Gastrocnemius medialis (tissue), 4 donors: Measurements from ENCODE around the gene DCST1.

Experiments used
- POLR2A ChIP-seq, 2 donors: fragments of 450-650 bp; IDR thresholded peaks; one replicate each; pipeline ENCODE4 v1.6.1; 2017; ENCODE audit warnings: antibody characterized with exemption in 2 of 2, mild to moderate bottlenecking in 2 of 2, moderate library complexity in 2 of 2
- TF ChIP-seq, protein P1 (sequence below), 5 experiments: fragments of 450-650 bp in 3 of 5; fragments of 200-600 bp in 2 of 5; sonication (generic) in 2 of 5; IDR thresholded peaks in 4 of 5; conservative IDR thresholded peaks in 1 of 5; 1 replicate in 4 of 5; 2 replicates in 1 of 5; pipeline ENCODE4 v1.5.1; 2016 to 2019; ENCODE audit warnings: antibody characterized with exemption in 5 of 5, mild to moderate bottlenecking in 3 of 5, moderate library complexity in 3 of 5

DNA sequence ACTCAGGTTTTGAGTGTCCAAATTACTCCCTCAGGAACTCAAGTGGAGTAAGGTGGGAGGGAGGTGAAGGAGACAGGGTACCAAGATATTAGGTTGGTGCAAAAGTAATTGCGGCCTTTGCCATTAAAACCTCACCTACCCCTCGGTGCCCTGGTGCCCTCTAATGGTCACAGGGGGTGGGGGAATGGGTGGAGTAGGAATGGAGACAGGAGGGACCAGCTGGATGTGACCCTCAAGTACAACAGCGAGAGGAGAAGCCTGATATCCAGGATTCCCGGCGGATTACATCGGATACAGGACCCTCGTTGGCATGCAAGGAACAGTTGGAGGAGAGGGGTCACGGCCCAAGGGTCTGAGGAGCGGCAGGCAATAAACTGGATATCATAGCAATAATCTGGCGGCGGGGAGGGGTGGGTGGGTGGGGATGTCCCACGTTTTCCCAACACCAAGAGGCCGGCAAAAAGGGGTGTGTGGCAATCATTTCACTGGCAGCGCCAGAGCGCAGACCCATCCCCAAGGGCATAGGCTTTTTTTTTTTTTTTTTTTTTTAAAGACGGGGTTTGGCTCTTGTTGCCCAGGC, 35.3 kb upstream of the DCST1 start:
- TF ChIP-seq, protein P1, sequence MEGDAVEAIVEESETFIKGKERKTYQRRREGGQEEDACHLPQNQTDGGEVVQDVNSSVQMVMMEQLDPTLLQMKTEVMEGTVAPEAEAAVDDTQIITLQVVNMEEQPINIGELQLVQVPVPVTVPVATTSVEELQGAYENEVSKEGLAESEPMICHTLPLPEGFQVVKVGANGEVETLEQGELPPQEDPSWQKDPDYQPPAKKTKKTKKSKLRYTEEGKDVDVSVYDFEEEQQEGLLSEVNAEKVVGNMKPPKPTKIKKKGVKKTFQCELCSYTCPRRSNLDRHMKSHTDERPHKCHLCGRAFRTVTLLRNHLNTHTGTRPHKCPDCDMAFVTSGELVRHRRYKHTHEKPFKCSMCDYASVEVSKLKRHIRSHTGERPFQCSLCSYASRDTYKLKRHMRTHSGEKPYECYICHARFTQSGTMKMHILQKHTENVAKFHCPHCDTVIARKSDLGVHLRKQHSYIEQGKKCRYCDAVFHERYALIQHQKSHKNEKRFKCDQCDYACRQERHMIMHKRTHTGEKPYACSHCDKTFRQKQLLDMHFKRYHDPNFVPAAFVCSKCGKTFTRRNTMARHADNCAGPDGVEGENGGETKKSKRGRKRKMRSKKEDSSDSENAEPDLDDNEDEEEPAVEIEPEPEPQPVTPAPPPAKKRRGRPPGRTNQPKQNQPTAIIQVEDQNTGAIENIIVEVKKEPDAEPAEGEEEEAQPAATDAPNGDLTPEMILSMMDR (IDR thresholded peaks at IDR 0.05 in 4 of 5, conservative IDR thresholded peaks at IDR 0.05 in 1 of 5), result peak in 1 of 5 experiments; percentile 21
- TF ChIP-seq POLR2A (IDR thresholded peaks at IDR 0.05), result no peak
